HUES48 (cell line): ENCODE data around the gene TPX2.

Source experiments
- H3K27ac ChIP-seq: one replicate; pipeline ENCODE4 v1.7.0; 2013; ENCODE audit warnings: low read depth, low read length, inconsistent platforms
- H3K27me3 ChIP-seq: 2 replicates; pipeline ENCODE4 v1.6.1; 2013; ENCODE audit warnings: mild to moderate bottlenecking, low read length; ENCODE audit not compliant: control insufficient read depth, insufficient read depth
- H3K36me3 ChIP-seq: 2 replicates; pipeline ENCODE4 v1.6.1; 2013; ENCODE audit warnings: low read length; ENCODE audit not compliant: control insufficient read depth, insufficient read depth
- H3K4me1 ChIP-seq: 2 replicates; pipeline ENCODE4 v1.6.1; 2013; ENCODE audit warnings: mild to moderate bottlenecking, low read length; ENCODE audit not compliant: control insufficient read depth, insufficient read depth
- H3K4me3 ChIP-seq: 2 replicates; pipeline ENCODE4 v1.5.1; 2013; ENCODE audit warnings: mild to moderate bottlenecking, low read depth, low read length
- H3K9ac ChIP-seq: 2 replicates; pipeline ENCODE4 v1.6.1; 2013; ENCODE audit warnings: mild to moderate bottlenecking, low read depth, low read length, moderate library complexity
- H3K9me3 ChIP-seq: 2 replicates; pipeline ENCODE4 v1.6.1; 2013; ENCODE audit warnings: low read length; ENCODE audit not compliant: control insufficient read depth, insufficient read depth

TPX2 gene

GRCh38 chr20:31839782-31840487, 100.8 kb downstream of the TPX2 start:
- no peak overlapping the region for H3K9ac ChIP-seq
- H3K27ac ChIP-seq, result no peak overlapping the region
- no peaks in the 10 kb centered on the region for H3K36me3 ChIP-seq
- H3K4me1 ChIP-seq, result peaks cover 14% of the 10 kb centered on the region
- no peak overlapping the region for H3K4me3 ChIP-seq
- H3K9me3 ChIP-seq, result no peaks in the 10 kb centered on the region
- H3K27me3 ChIP-seq, result no peaks in the 10 kb centered on the region

DNA sequence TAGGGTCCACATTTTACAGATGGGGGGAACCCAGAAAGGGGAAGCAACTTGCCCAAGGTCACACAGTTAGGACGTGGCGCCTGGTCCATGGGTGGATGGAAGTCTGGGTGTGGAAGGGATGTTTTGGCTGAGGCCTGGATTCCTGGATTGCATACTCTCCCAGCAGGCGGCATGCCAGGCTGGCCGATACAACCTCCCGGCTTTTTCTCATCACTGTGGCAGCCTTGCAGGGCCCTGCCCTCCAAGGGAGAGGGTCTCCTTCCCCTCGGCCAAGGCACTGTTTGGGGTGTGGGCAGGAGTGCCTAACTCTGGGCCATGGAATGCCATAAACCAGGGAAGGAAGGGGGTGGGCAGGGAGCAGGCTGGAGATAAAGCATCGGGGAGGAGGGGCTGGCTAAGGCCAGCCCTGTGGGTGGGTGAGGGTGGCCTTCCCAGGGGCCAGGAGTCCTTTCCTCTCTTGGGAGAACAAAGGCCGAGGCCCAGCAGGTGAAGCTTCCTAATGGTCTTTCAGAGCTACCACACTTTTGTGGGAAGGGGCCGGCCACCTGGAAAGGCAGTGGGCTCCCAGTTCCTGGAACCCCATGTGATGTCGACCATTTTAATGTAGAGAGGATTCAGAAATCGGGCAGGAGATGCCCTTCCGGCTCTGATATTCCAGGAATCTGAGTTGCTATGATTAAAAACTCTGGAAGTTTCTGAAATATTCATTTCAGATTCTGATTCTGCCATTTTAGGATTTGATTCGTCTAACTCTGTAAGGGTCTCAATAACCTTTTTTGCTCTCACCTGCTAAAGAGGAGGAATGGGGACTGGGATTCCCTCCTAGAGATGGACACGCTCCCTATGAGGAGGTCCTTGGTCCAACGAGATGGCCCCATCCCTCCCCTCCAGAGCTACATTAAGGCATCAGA, 102.1 kb downstream of the TPX2 start:
- Histone ChIP-seq H3K36me3 (no peaks in the 10 kb centered on the region), H3K9me3 (no peaks in the 10 kb centered on the region), H3K27ac (no peak overlapping the region), H3K27me3 (no peaks in the 10 kb centered on the region), H3K9ac (no peak overlapping the region), H3K4me3 (no peak overlapping the region), H3K4me1 (peaks cover 14% of the 10 kb centered on the region)

DNA sequence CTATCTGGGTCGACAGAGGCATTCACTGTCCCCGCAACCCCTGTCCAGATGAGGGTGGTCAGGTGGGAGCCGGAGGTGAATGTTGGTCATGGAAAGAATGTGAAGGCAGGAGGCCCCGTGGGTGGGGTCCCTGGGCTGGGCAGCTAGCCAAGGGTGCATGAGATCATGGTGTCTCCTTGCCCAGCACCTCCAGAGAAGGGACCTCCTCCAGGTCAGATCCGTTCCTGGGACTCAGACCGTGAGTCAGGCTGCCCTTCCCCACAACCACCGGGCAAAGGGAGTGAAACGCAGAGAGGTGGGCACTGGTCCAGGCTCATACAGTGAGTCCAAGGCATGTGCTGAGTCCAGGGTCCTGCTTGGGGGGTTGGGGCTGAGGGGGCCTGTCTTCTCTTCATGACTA, 102.8 kb downstream of the TPX2 start:
- Histone ChIP-seq H3K27ac (no peak overlapping the region), H3K36me3 (no peaks in the 10 kb centered on the region), H3K4me1 (peaks cover 14% of the 10 kb centered on the region), H3K4me3 (no peak overlapping the region), H3K27me3 (no peaks in the 10 kb centered on the region), H3K9me3 (no peaks in the 10 kb centered on the region), H3K9ac (no peak overlapping the region)

DNA sequence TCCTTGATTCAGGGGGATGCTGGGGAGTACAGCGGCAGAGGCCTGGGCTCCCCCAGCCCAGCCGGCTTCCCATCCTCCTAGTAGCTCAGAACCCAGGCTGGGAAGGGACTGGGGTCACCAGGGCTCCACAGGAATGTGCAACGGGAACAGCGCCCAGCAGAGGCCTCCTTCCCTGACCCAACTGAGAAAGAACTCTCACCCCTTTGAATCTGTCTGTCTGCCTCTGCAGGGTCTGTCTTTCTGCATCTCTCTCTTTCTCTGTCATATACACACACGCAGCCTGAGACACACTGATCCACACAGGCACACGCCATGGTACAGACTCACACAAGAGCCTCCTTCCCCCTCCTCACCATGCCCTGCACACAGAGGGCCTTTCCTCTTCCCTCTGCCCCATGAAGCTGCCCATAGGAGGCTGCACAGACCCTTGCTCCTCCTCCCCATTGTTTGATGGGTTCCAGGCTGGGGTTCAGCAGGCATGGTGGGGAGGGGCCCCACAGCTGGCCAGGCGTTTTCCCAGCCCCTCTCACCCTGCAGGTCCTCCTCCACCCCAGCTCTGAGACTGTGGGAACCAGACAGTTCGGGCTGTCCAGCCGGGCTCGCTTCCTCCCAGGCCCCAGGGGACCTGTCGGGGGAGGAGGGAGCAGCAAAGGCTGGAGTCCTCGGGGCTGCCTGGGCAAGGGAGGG, 103.5 kb downstream of the TPX2 start:
- no peak overlapping the region for H3K27ac ChIP-seq

GRCh38 chr20:31843288-31843687, 104.2 kb downstream of the TPX2 start:
- no peak overlapping the region for H3K9ac ChIP-seq
- H3K36me3 ChIP-seq, result no peaks in the 10 kb centered on the region
- H3K9me3 ChIP-seq, result no peaks in the 10 kb centered on the region
- H3K27ac ChIP-seq, result no peak overlapping the region
- peaks cover 14% of the 10 kb centered on the region for H3K4me1 ChIP-seq
- H3K4me3 ChIP-seq, result no peak overlapping the region
- peaks cover under 1% of the 10 kb centered on the region; the same call in 1 of the 2 replicates for H3K27me3 ChIP-seq

More for the DNA sequence above, 103.5 kb downstream of the TPX2 start:
- Histone ChIP-seq H3K4me1 (peaks cover 14% of the 10 kb centered on the region), H3K4me3 (no peak overlapping the region), H3K9ac (no peak overlapping the region), H3K27me3 (no peaks in the 10 kb centered on the region), H3K36me3 (no peaks in the 10 kb centered on the region), H3K9me3 (no peaks in the 10 kb centered on the region)

- no peak overlapping the region for H3K9ac ChIP-seq
- no peaks in the 10 kb centered on the region for H3K36me3 ChIP-seq
- H3K27ac ChIP-seq, result no peak overlapping the region
- peaks cover 6% of the 10 kb centered on the region for H3K27me3 ChIP-seq
- H3K4me3 ChIP-seq, result no peak overlapping the region
- H3K9me3 ChIP-seq, result no peaks in the 10 kb centered on the region
- H3K4me1 ChIP-seq, result peaks cover 14% of the 10 kb centered on the region
Measured at GRCh38 chr20:31843881-31844280, 104.8 kb downstream of the TPX2 start.

DNA sequence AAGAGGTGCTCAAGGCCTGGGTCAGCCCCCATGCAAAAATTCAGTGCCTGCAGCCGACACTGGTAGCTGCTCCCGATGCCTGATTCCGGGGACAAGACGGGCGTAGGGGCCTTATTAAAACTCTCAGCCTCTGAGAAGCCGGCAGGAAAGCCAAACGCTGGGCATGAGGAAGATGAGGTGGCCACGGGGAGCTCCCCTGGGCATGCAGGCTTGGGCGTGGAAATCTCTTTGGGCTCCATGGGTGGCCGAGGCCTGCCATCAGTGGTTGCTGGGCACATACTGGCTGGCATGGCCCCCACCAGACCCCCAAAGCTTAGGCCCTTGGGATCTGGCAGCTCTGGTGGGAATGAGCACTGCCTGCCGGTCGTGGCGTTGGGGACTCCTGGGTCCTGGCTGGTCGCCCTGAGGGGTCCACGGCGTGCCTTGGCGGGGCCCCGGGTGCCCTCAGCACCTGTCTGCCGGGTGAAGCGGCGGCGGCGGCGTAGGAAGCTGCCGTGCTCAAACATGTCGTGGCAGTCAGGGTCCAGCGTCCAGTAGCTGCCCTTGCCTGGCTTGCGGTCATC, 105.7 kb downstream of the TPX2 start:
- H3K27me3 ChIP-seq, result peaks cover 16% of the 10 kb centered on the region
- H3K27ac ChIP-seq, result no peak overlapping the region
- H3K4me3 ChIP-seq, result no peak overlapping the region
- no peaks in the 10 kb centered on the region for H3K9me3 ChIP-seq
- H3K4me1 ChIP-seq, result peaks cover 14% of the 10 kb centered on the region
- no peak overlapping the region for H3K9ac ChIP-seq
- H3K36me3 ChIP-seq, result no peaks in the 10 kb centered on the region

- H3K4me1 ChIP-seq, result peaks cover 14% of the 10 kb centered on the region
Measured at GRCh38 chr20:31845300-31845863, 106.3 kb downstream of the TPX2 start, which contains the start of gene FOXS1. Gene FOXS1 (minus strand): TSS chr20:31845604. CDS start chr20:31845542, 62 bp downstream.

GRCh38 chr20:31846793-31847138, 107.7 kb downstream of the TPX2 start:
- Histone ChIP-seq H3K27ac (no peak overlapping the region), H3K27me3 (peaks cover 35% of the 10 kb centered on the region), H3K9ac (no peak overlapping the region), H3K36me3 (no peaks in the 10 kb centered on the region), H3K9me3 (no peaks in the 10 kb centered on the region), H3K4me1 (peaks cover 10% of the 10 kb centered on the region), H3K4me3 (no peak overlapping the region)

More at GRCh38 chr20:31845300-31845863, 106.3 kb downstream of the TPX2 start, which contains the start of gene FOXS1:
- Histone ChIP-seq H3K4me3 (no peak within 1 kb of the TSS), H3K36me3 (no peaks in the 10 kb centered on the region), H3K27ac (no peak within 1 kb of the TSS), H3K27me3 (peaks cover 21% of the 10 kb centered on the region), H3K9me3 (no peaks in the 10 kb centered on the region), H3K9ac (no peak within 1 kb of the TSS)
